Endothelial cell of umbilical vein (primary cell): ENCODE measurements around the gene LGALS4. TPM values are rescaled to one million over a fixed set of nuclear protein-coding genes. Genes with fewer than 3 reads are reported as not detected.
"Not testable (repeated sequence)": the region's sequence is repeated elsewhere in the genome, so short reads cannot be mapped to it uniquely, and the experiment has no call there.

ENCODE experiments used
- BruUV-seq: library from RNA; stranded (reverse); fragments of 400-500 nt; replicated peaks from 2 replicates; lab custom pipeline; 2021; lab: Mats Ljungman, UMichigan
- CTCF ChIA-PET: fragments of 300-600, 350-600 bp; sonication (Branson Sonifier 250); formaldehyde crosslinking; loops from one replicate; lab custom pipeline; 2021; ENCODE audit warnings: antibody characterized with exemption, inconsistent platforms; lab: Charles Lee
- POLR2A ChIA-PET: fragments of 300-600, 350-600 bp; sonication (Branson Sonifier 250); formaldehyde crosslinking; loops from one replicate; lab custom pipeline; 2021; ENCODE audit warnings: antibody characterized with exemption, inconsistent platforms; lab: Charles Lee
- DNase-seq: peaks from one replicate; pipeline ENCODE4 v3.0.0-alpha.2; 2011; ENCODE audit warnings: low read depth, low spot score
- FAIRE-seq: peaks from 2 replicates; lab custom pipeline; 2011; peaks lifted over from hg19 to GRCh38; lab: Jason Lieb, UNC
- H2AFZ ChIP-seq: 2 replicates; pipeline ENCODE4 v1.6.0; 2012; ENCODE audit warnings: low read depth, low read length, control low read depth, inconsistent platforms
- H3K27ac ChIP-seq: 2 replicates; pipeline ENCODE4 v1.5.1; 2011; ENCODE audit warnings: low read depth, mild to moderate bottlenecking, control low read depth, low read length, moderate library complexity; ENCODE audit not compliant: insufficient read depth
- H3K27me3 ChIP-seq, 2 experiments: 2 replicates each; pipeline versions ENCODE4 v1.6.0 to v1.6.1; 2011; ENCODE audit warnings: low read length in 2 of 2, mixed read lengths in 1 of 2; ENCODE audit not compliant: control insufficient read depth in 2 of 2, insufficient read depth in 2 of 2
- H3K36me3 ChIP-seq, 2 experiments: 2 replicates in 1 of 2; 3 replicates in 1 of 2; pipeline ENCODE4 v1.5.1; 2011; ENCODE audit warnings: low read length in 2 of 2, mild to moderate bottlenecking in 1 of 2, moderate library complexity in 1 of 2; ENCODE audit not compliant: control insufficient read depth in 2 of 2, insufficient read depth in 2 of 2; ENCODE audit errors: extremely low read depth in 1 of 2
- H3K4me1 ChIP-seq: 3 replicates; pipeline ENCODE4 v1.5.1; 2011; ENCODE audit warnings: mild to moderate bottlenecking, low read length; ENCODE audit not compliant: control insufficient read depth, insufficient read depth; ENCODE audit errors: extremely low read depth
- H3K4me2 ChIP-seq: 2 replicates; pipeline ENCODE4 v1.6.1; 2011; ENCODE audit warnings: low read length, control low read depth, mixed read lengths; ENCODE audit not compliant: insufficient read depth
- H3K4me3 ChIP-seq, 3 experiments: fragments of 200-600 bp in 1 of 3; sonication (generic), shearing (Covaris generic) in 1 of 3; replicated peaks in 1 of 3; 2 replicates each; pipeline ENCODE4 v1.5.1; 2011 to 2016; ENCODE audit warnings: control low read depth in 3 of 3, low read length in 3 of 3, mild to moderate bottlenecking in 2 of 3, inconsistent platforms in 1 of 3, low read depth in 1 of 3, moderate library complexity in 1 of 3; ENCODE audit not compliant: insufficient read depth in 1 of 3
- H3K79me2 ChIP-seq: 2 replicates; pipeline ENCODE4 v1.6.0; 2012; ENCODE audit warnings: low read length, inconsistent platforms; ENCODE audit not compliant: control insufficient read depth, insufficient read depth
- H3K9ac ChIP-seq: replicated peaks from 2 replicates; pipeline ENCODE3; 2011; ENCODE audit warnings: low read length, control low read depth; ENCODE audit not compliant: insufficient read depth; ENCODE audit errors: extremely low read depth
- H3K9me1 ChIP-seq: replicated peaks from 3 replicates; pipeline ENCODE4 v1.6.0; 2011; ENCODE audit warnings: mild to moderate bottlenecking, low read length; ENCODE audit not compliant: control insufficient read depth, insufficient read depth; ENCODE audit errors: extremely low read depth
- H3K9me3 ChIP-seq: replicated peaks from 2 replicates; pipeline ENCODE4 v1.5.1; 2012; ENCODE audit warnings: low read length, inconsistent platforms; ENCODE audit not compliant: control insufficient read depth, insufficient read depth
- H4K20me1 ChIP-seq: replicated peaks from 2 replicates; pipeline ENCODE3; 2011; ENCODE audit warnings: mild to moderate bottlenecking, low read length; ENCODE audit not compliant: control insufficient read depth, insufficient read depth; ENCODE audit errors: extremely low read depth
- EZH2 ChIP-seq: IDR thresholded peaks from 2 replicates; pipeline ENCODE4 v1.6.1; 2012; ENCODE audit warnings: borderline replicate concordance, low read depth, mild to moderate bottlenecking, moderate library complexity, low read length, inconsistent platforms; ENCODE audit not compliant: severe bottlenecking
- FOS ChIP-seq: IDR thresholded peaks from 2 replicates; pipeline ENCODE4 v1.6.1; 2011; ENCODE audit warnings: mild to moderate bottlenecking, low read length, moderate library complexity, borderline replicate concordance; ENCODE audit not compliant: insufficient read depth
- GATA2 ChIP-seq: IDR thresholded peaks from 2 replicates; pipeline ENCODE4 v1.7.0; 2011; ENCODE audit warnings: low read depth, mild to moderate bottlenecking, moderate library complexity, mixed read lengths, low read length; ENCODE audit not compliant: insufficient read length, insufficient read depth
- JUN ChIP-seq: IDR thresholded peaks from 2 replicates; pipeline ENCODE4 v1.6.1; 2011; ENCODE audit warnings: borderline replicate concordance, low read depth; ENCODE audit not compliant: insufficient read length, insufficient read depth
- MYC ChIP-seq: IDR thresholded peaks from one replicate; pipeline ENCODE4 v1.6.1; 2011; ENCODE audit warnings: mild to moderate bottlenecking, low read depth, low read length
- POLR2A ChIP-seq: IDR thresholded peaks from 2 replicates; pipeline ENCODE4 v1.6.1; 2012; ENCODE audit warnings: low read depth, mild to moderate bottlenecking, control low read depth, low read length
- POLR2AphosphoS5 ChIP-seq: IDR thresholded peaks from 2 replicates; pipeline ENCODE4 v1.6.1; 2012; ENCODE audit warnings: low read depth, mild to moderate bottlenecking, control low read depth, low read length, moderate library complexity; ENCODE audit not compliant: insufficient read depth
- dilution Hi-C: fragments of 300-500 bp; cut with MboI; formaldehyde crosslinking; loops from one replicate; pipeline ENCODE4 v1.15.0; 2019; ENCODE audit warnings: low sequenced_read_pairs; ENCODE audit not compliant: extremely low pct_ligation_motif_present
- intact Hi-C: fragments of 100-400 bp; cut with micrococcal nuclease; formaldehyde crosslinking; loops from one replicate; pipeline ENCODE4 v1.10.0; 2022
- polyA plus RNA-seq, 4 experiments: library from polyadenylated mRNA; depleted of rRNA in 3 of 4; stranded (reverse) in 3 of 4; unstranded in 1 of 4; fragments of >200 nt; gene quantifications; 2 replicates each; pipeline versions ENCODE4 v1.2.1 to v1.2.3, GENCODE V29; 2011 to 2012; ENCODE audit warnings: missing spikeins in 1 of 4
- total RNA-seq: library from RNA; stranded (reverse); gene quantifications from 2 replicates; pipeline ENCODE4 v1.2.3, GENCODE V29; 2021
- TF ChIP-seq, protein P1 (sequence below), 2 donors: IDR thresholded peaks; 1 replicate in 1 of 2; 2 replicates in 1 of 2; pipeline ENCODE4 v1.5.1; 2011; ENCODE audit warnings: low read length in 2 of 2, mild to moderate bottlenecking in 2 of 2, moderate library complexity in 2 of 2, control low read depth in 1 of 2, inconsistent platforms in 1 of 2, low read depth in 1 of 2; ENCODE audit not compliant: insufficient read depth in 1 of 2; ENCODE audit errors: extremely low read depth in 1 of 2
- TF ChIP-seq, protein P2 (sequence below): IDR thresholded peaks from 2 replicates; pipeline ENCODE4 v1.6.1; 2011; ENCODE audit not compliant: insufficient read depth, insufficient read length

Gene LGALS4
- total and polyA plus RNA-seq, 2 donors (not counting 3 experiments of a cell fraction or from before 2014, with no cell fraction given) = 0.19 TPM; not detected in 1

DNA sequence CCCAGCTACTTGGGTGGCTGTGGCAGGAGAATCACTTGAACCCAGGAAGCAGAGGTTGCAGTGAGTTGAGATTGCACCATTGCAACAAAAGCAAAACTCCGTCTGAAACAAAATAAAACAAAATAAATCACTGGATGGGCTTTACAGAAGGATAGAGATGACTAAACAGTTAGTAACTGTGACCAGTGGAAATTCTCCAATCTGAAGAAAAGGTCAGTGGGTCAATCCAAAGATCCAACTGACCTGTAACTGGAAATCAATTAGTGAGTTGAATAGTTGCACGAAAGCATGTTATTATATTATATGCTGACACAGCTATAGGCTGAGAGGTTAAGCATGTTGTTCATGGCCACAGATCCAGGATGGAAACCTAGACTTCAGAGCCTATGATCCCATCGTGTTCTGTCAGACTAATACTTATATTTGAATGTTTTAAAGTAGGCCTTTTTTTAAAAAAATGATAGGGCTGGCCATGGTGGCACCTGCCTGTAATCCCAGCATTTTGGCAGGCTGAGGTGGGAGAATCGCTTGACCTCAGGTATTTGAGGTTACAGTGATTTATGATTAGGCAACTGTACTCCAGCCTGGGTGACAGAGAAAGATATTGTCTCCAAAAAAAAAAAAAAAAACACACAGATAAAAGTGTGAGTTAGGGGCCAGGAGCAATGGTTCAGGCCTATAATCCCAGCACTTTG, 17.4 kb upstream of the LGALS4 start:
- FAIRE-seq = no peak
- intact Hi-C loops = loop anchor here (5.0 kb wide), 3 partner anchors 38 to 93 kb away; no protein-coding TSS in a partner anchor

DNA sequence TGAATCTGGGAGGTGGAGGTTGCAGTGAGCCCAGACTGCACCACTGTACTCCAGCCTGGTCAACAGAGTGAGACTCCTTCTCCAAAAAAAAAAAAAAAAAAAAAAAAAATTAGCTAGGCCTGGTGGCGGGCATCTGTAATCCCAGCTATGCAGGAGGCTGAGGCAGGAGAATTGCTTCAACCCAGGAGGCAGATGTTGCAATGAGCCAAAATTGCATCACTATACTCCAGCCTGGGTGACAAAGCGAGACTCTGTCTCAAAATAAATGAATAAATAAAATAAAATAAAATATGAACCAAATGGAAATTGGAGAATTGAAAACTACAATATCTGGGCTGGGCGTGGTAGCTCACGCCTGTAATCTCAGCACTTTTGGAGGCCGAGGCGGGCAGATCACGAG, 16.5 kb upstream of the LGALS4 start:
- BruUV-seq, DNase-seq, intact Hi-C loops, H3K27me3 ChIP-seq, H3K9ac ChIP-seq, H3K4me3 ChIP-seq, H4K20me1 ChIP-seq, H3K9me1 ChIP-seq, H3K4me2 ChIP-seq, H3K79me2 ChIP-seq, FAIRE-seq, CTCF ChIA-PET, H3K36me3 ChIP-seq, H2AFZ ChIP-seq, POLR2A ChIA-PET, H3K27ac ChIP-seq, H3K9me3 ChIP-seq, dilution Hi-C loops: not testable (repeated sequence)
- peaks cover 13% of the 10 kb centered on the region for H3K4me1 ChIP-seq

More for the DNA sequence above, 17.4 kb upstream of the LGALS4 start:
- H3K36me3 ChIP-seq = peaks cover 1 to 2% of the 10 kb centered on the region in 2 experiments
- TF ChIP-seq, protein P1, sequence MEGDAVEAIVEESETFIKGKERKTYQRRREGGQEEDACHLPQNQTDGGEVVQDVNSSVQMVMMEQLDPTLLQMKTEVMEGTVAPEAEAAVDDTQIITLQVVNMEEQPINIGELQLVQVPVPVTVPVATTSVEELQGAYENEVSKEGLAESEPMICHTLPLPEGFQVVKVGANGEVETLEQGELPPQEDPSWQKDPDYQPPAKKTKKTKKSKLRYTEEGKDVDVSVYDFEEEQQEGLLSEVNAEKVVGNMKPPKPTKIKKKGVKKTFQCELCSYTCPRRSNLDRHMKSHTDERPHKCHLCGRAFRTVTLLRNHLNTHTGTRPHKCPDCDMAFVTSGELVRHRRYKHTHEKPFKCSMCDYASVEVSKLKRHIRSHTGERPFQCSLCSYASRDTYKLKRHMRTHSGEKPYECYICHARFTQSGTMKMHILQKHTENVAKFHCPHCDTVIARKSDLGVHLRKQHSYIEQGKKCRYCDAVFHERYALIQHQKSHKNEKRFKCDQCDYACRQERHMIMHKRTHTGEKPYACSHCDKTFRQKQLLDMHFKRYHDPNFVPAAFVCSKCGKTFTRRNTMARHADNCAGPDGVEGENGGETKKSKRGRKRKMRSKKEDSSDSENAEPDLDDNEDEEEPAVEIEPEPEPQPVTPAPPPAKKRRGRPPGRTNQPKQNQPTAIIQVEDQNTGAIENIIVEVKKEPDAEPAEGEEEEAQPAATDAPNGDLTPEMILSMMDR (IDR thresholded peaks at IDR 0.05; ENCODE audit: extremely low read depth in 1 of 2, insufficient read depth in 1 of 2, low read depth in 1 of 2, low read length in 2 of 2) = no peak
- TF ChIP-seq POLR2A (no peak), EZH2 (no peak), POLR2AphosphoS5 (no peak), FOS (no peak), GATA2 (no peak), JUN (no peak), MYC (no peak)
- TF ChIP-seq, protein P2, sequence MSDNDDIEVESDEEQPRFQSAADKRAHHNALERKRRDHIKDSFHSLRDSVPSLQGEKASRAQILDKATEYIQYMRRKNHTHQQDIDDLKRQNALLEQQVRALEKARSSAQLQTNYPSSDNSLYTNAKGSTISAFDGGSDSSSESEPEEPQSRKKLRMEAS = no peak
- no peak for DNase-seq
- dilution Hi-C loops = no loop called here
- no peaks in the 10 kb centered on the region for H3K27me3 ChIP-seq
- no peaks in the 10 kb centered on the region for H3K79me2 ChIP-seq
- H2AFZ ChIP-seq = no peak overlapping the region
- ChIA-PET CTCF (interaction anchor here (2.9 kb wide), 1 partner anchor 61 kb away, joined by 24 read pairs; no protein-coding TSS in a partner anchor), POLR2A (no interaction called here)
- H3K27ac ChIP-seq = no peak overlapping the region
- no peaks in the 10 kb centered on the region for H3K9me3 ChIP-seq
- no peak overlapping the region for H3K9ac ChIP-seq
- H3K9me1 ChIP-seq = no peaks in the 10 kb centered on the region
- peaks cover 13% of the 10 kb centered on the region for H3K4me1 ChIP-seq
- H3K4me2 ChIP-seq = no peak overlapping the region
- no peak overlapping the region for H3K4me3 ChIP-seq
- H4K20me1 ChIP-seq = no peaks in the 10 kb centered on the region
- BruUV-seq = no TSS peak
